ENCODE data around the gene FILIP1. TPM values are rescaled to one million over a fixed set of nuclear protein-coding genes. Genes with fewer than 3 reads are reported as not detected.
"Not testable (repeated sequence)": the region's sequence is repeated elsewhere in the genome, so short reads cannot be mapped to it uniquely, and the experiment has no call there.

FILIP1 gene
- total RNA-seq, 1 donor, result under 0.01 TPM

DNA sequence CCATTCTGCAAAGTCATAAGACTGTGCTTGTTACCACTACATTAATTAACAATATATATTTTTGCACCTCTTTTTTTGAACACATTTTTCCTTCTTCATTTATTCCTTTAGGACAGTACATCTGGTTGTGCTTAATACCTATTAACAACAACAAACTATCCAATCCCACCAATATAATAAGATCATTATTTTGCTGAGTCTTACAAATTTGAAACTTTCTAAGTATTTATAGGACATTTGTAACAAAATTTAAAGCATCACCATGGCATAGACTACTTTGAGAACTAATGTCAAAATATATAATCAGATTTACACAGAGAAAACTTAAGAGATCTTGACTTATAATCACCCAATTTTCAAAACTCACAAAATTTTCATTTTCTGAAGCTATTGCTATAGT is 47.9 kb downstream of the FILIP1 start:
- H3K9me3 ChIP-seq (ENCODE audit: low read depth, low read length), result no peaks in the 10 kb centered on the region
- no peak overlapping the region for H3K4me2 ChIP-seq (ENCODE audit: insufficient read depth, low read length)
- TF ChIP-seq, protein P1, sequence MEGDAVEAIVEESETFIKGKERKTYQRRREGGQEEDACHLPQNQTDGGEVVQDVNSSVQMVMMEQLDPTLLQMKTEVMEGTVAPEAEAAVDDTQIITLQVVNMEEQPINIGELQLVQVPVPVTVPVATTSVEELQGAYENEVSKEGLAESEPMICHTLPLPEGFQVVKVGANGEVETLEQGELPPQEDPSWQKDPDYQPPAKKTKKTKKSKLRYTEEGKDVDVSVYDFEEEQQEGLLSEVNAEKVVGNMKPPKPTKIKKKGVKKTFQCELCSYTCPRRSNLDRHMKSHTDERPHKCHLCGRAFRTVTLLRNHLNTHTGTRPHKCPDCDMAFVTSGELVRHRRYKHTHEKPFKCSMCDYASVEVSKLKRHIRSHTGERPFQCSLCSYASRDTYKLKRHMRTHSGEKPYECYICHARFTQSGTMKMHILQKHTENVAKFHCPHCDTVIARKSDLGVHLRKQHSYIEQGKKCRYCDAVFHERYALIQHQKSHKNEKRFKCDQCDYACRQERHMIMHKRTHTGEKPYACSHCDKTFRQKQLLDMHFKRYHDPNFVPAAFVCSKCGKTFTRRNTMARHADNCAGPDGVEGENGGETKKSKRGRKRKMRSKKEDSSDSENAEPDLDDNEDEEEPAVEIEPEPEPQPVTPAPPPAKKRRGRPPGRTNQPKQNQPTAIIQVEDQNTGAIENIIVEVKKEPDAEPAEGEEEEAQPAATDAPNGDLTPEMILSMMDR (IDR thresholded peaks at IDR 0.05; ENCODE audit: extremely low read depth, low read depth, low read length), result no peak
- no peak overlapping the region for H3K27ac ChIP-seq (ENCODE audit: low read depth, low read length)
- no peak overlapping the region for H3K4me3 ChIP-seq (ENCODE audit: insufficient read depth, low read length)
- no peaks in the 10 kb centered on the region for H3K79me2 ChIP-seq (ENCODE audit: insufficient read depth, low read length)
- no peaks in the 10 kb centered on the region for H3K36me3 ChIP-seq (ENCODE audit: insufficient read depth, low read length)
- peaks cover 5% of the 10 kb centered on the region for H3K4me1 ChIP-seq (ENCODE audit: insufficient read depth, low read length)
- H4K20me1 ChIP-seq (ENCODE audit: insufficient read depth, low read length), result no peaks in the 10 kb centered on the region
- DNase-seq (ENCODE audit: insufficient read length, low spot score, missing footprints), result no peak
- H3K27me3 ChIP-seq (ENCODE audit: insufficient read depth, low read length), result no peaks in the 10 kb centered on the region
- H2AFZ ChIP-seq (ENCODE audit: low read length), result no peak overlapping the region

DNA sequence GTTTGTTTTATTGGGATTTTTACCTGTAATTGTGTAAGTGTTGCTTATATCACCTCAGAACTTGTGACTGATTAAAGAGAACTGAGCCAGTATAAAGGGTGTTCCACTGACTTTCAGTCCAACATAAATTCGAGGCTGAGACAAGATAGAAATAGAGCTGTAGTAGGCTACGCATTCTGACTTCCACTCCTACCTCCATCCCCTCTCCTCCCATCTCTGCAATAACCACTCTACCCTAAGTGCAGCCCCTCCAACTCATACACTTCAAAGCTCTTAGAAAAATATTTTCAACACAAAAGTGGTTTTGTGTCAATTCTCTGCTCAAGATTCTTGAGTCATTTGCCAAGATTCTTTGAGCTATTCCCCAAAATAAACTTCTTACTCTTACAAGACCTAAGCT is 48.7 kb downstream of the FILIP1 start:
- no peak overlapping the region for H3K4me2 ChIP-seq (ENCODE audit: insufficient read depth, low read length)

DNA sequence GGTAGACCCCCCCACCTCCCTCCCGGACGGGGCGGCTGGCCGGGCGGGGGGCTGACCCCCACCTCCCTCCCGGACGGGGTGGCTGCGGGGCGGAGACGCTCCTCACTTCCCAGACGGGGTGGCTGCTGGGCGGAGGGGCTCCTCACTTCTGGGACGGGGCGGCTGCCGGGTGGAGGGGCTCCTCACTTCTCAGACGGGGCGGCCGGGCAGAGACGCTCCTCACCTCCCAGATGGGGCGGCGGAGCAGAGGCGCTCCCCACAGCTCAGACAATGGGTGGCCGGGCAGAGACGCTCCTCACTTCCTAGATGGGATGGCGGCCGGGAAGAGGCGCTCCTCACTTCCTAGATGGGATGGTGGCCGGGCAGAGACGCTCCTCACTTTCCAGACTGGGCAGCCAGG is 51.7 kb downstream of the FILIP1 start:
- not testable (repeated sequence) for H3K4me2 ChIP-seq (ENCODE audit: insufficient read depth, low read length); H3K27ac ChIP-seq (ENCODE audit: low read depth, low read length); H3K9me3 ChIP-seq (ENCODE audit: low read depth, low read length); H2AFZ ChIP-seq (ENCODE audit: low read length); H3K27me3 ChIP-seq (ENCODE audit: insufficient read depth, low read length); H4K20me1 ChIP-seq (ENCODE audit: insufficient read depth, low read length); DNase-seq (ENCODE audit: insufficient read length, low spot score, missing footprints); H3K4me3 ChIP-seq (ENCODE audit: insufficient read depth, low read length); H3K36me3 ChIP-seq (ENCODE audit: insufficient read depth, low read length); H3K79me2 ChIP-seq (ENCODE audit: insufficient read depth, low read length)
- H3K4me1 ChIP-seq (ENCODE audit: insufficient read depth, low read length), result peaks cover 13% of the 10 kb centered on the region

More for the DNA sequence above, 48.7 kb downstream of the FILIP1 start:
- Histone ChIP-seq H3K4me3 (ENCODE audit: insufficient read depth, low read length) (no peak overlapping the region), H3K36me3 (ENCODE audit: insufficient read depth, low read length) (no peaks in the 10 kb centered on the region), H3K27me3 (ENCODE audit: insufficient read depth, low read length) (no peaks in the 10 kb centered on the region), H4K20me1 (ENCODE audit: insufficient read depth, low read length) (no peaks in the 10 kb centered on the region), H3K79me2 (ENCODE audit: insufficient read depth, low read length) (no peaks in the 10 kb centered on the region), H3K4me1 (ENCODE audit: insufficient read depth, low read length) (peaks cover 4% of the 10 kb centered on the region), H2AFZ (ENCODE audit: low read length) (no peak overlapping the region), H3K27ac (ENCODE audit: low read depth, low read length) (no peak overlapping the region), H3K9me3 (ENCODE audit: low read depth, low read length) (no peaks in the 10 kb centered on the region)
- TF ChIP-seq, protein P1 (IDR thresholded peaks at IDR 0.05; ENCODE audit: extremely low read depth, low read depth, low read length), result no peak
- no peak for DNase-seq (ENCODE audit: insufficient read length, low spot score, missing footprints)

DNA sequence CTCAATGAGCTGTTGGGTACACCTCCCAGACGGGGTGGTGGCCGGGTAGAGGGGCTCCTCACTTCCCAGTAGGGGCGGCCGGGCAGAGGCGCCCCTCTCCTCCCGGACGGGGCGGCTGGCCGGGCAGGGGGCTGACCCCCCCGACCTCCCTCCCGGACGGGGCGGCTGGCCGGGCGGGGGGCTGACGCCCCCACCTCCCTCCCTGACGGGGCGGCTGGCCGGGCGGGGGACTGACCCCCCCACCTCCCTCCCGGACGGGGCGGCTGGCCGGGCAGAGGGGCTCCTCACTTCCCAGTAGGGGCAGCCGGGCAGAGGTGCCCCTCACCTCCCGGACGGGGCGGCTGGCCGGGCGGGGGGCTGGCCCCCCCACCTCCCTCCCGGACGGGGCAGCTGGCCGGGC is 52.1 kb downstream of the FILIP1 start:
- H3K4me3 ChIP-seq (ENCODE audit: insufficient read depth, low read length); H3K36me3 ChIP-seq (ENCODE audit: insufficient read depth, low read length); H3K27ac ChIP-seq (ENCODE audit: low read depth, low read length); H3K4me2 ChIP-seq (ENCODE audit: insufficient read depth, low read length); H3K79me2 ChIP-seq (ENCODE audit: insufficient read depth, low read length); H3K9me3 ChIP-seq (ENCODE audit: low read depth, low read length); H3K27me3 ChIP-seq (ENCODE audit: insufficient read depth, low read length); H2AFZ ChIP-seq (ENCODE audit: low read length); DNase-seq (ENCODE audit: insufficient read length, low spot score, missing footprints); H4K20me1 ChIP-seq (ENCODE audit: insufficient read depth, low read length): not testable (repeated sequence)
- peaks cover 17% of the 10 kb centered on the region for H3K4me1 ChIP-seq (ENCODE audit: insufficient read depth, low read length)

DNA sequence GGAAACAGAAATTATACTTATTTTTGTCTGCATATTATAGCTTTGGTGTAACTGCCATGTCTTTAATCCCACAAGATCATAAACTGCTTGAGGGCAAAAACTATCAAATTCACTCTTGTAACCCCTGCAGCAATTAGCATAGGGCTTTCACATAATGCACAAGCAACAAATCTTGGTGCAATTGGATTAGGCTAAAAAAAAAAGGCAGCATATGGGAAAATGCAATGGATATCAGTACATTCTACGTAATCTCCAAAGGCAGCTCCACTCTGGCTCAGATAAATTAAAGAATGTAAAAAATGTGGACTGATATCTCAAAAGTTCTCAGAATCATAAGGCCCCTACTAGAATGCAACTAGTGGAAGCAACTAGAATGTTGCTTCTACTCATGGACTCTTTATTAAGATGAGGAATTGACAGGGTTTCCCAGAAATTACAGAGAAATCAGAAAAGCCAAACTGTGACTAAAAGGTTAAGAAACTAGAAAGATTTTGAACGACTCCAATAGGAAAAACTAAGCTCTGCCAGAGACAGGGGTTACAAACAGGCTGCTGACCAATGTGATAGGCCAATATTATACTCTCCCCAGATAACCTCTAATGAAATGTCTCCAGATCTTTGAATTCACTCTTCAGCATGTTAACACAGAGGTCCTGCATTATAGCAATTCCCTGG is 55.0 kb downstream of the FILIP1 start:
- H3K27ac ChIP-seq (ENCODE audit: low read depth, low read length), result no peak overlapping the region
- no peak overlapping the region for H3K4me3 ChIP-seq (ENCODE audit: insufficient read depth, low read length)
- H3K4me1 ChIP-seq (ENCODE audit: insufficient read depth, low read length), result peaks cover 17% of the 10 kb centered on the region
- H3K36me3 ChIP-seq (ENCODE audit: insufficient read depth, low read length), result no peaks in the 10 kb centered on the region
- no peaks in the 10 kb centered on the region for H3K79me2 ChIP-seq (ENCODE audit: insufficient read depth, low read length)
- TF ChIP-seq, protein P1 (IDR thresholded peaks at IDR 0.05; ENCODE audit: extremely low read depth, low read depth, low read length), result no peak
- no peak overlapping the region for H2AFZ ChIP-seq (ENCODE audit: low read length)
- H4K20me1 ChIP-seq (ENCODE audit: insufficient read depth, low read length), result no peaks in the 10 kb centered on the region
- H3K9me3 ChIP-seq (ENCODE audit: low read depth, low read length), result no peaks in the 10 kb centered on the region
- DNase-seq (ENCODE audit: insufficient read length, low spot score, missing footprints), result peak; percentile 69
- no peak overlapping the region for H3K4me2 ChIP-seq (ENCODE audit: insufficient read depth, low read length)
- no peaks in the 10 kb centered on the region for H3K27me3 ChIP-seq (ENCODE audit: insufficient read depth, low read length)
